Measurements from ENCODE around the gene OCIAD1. TPM values are rescaled to one million over a fixed set of nuclear protein-coding genes. Genes with fewer than 3 reads are reported as not detected.
"Not testable (repeated sequence)": the region's sequence is repeated elsewhere in the genome, so short reads cannot be mapped to it uniquely, and the experiment has no call there.

Gene OCIAD1
- total and polyA plus RNA-seq, 9 donors = 73.4 to 241 (median 112) TPM

DNA sequence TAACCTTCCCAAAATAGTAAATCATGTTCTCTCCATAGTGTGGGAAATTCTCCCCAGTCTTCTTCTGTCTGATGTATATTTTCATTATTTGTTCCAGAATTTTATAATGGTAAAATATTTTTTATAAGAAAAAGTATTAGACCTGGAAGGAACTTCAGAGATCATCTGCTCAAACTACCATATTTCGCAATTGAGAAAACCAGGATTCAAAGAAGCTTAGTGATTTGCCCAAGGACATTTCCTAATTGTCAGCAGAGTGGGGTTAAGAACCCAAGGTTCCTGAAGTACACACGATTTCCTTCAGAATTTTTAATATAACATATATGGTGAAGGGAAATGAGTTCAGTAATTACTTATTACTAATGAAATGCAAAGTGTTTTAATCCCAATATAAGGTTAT is 24.1 kb downstream of the OCIAD1 start:
- 86 to 90% (median 89%) methylated on average over 2 of the region's 2 CpGs for WGBS, 3 donors
- H3K36me3 ChIP-seq = no peaks in the 10 kb centered on the region
- H3K27me3 ChIP-seq = no peaks in the 10 kb centered on the region
- intact Hi-C loops (cut with DNase I) = no loop called here
- H3K4me1 ChIP-seq (ENCODE audit: insufficient read depth) = no peaks in the 10 kb centered on the region
- TF ChIP-seq CTCF (IDR thresholded peaks at IDR 0.05) (no peak), POLR2A (IDR thresholded peaks at IDR 0.05) (no peak), EP300 (IDR thresholded peaks at IDR 0.05) (no peak)
- H3K27ac ChIP-seq = no peak overlapping the region
- no peak for DNase-seq
- no peaks in the 10 kb centered on the region for H3K9me3 ChIP-seq
- no peak overlapping the region for H3K4me3 ChIP-seq

- intact Hi-C loops (cut with DNase I) = no loop called here
- no peak overlapping the region for H3K4me3 ChIP-seq
- 95 to 96% (median 95%) methylated on average over 7 of the region's 7 CpGs for WGBS, 3 donors
Observed at GRCh38 chr4:48858130-48858529, 27.2 kb downstream of the OCIAD1 start.

DNA sequence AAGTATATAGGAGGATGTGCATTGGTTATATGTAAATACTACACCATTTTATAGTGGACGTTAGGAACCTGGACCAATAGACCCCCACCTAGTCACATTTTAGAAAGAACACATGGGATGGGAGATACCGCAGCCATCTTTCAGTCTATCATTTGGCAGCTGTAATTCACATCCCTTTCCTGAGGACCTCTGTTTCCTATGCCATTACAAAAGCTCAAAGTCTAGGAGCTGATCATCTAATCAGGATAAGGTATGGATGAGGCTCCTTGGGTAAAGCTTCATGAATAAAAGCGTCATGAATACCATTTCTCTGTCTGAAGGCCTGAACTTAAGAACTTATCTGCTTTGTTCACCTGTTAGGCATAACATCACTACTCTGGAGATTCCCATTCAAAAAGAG is 31.1 kb downstream of the OCIAD1 start:
- intact Hi-C loops (cut with DNase I) = no loop called here
- no peak for TF ChIP-seq EP300 (IDR thresholded peaks at IDR 0.05)
- no peaks in the 10 kb centered on the region for H3K4me1 ChIP-seq (ENCODE audit: insufficient read depth)
- no peak overlapping the region for H3K27ac ChIP-seq
- 78 to 84% (median 80%) methylated on average over 3 of the region's 3 CpGs for WGBS, 3 donors
- H3K27me3 ChIP-seq = no peaks in the 10 kb centered on the region
- DNase-seq = no peak
- no peak overlapping the region for H3K4me3 ChIP-seq
- H3K36me3 ChIP-seq = no peaks in the 10 kb centered on the region
- H3K9me3 ChIP-seq = no peaks in the 10 kb centered on the region

More at GRCh38 chr4:48858130-48858529, 27.2 kb downstream of the OCIAD1 start:
- no peak for DNase-seq
- Histone ChIP-seq H3K27me3 (no peaks in the 10 kb centered on the region), H3K27ac (no peak overlapping the region), H3K36me3 (no peaks in the 10 kb centered on the region), H3K9me3 (no peaks in the 10 kb centered on the region), H3K4me1 (ENCODE audit: insufficient read depth) (no peaks in the 10 kb centered on the region)
- no peak for TF ChIP-seq EP300 (IDR thresholded peaks at IDR 0.05)

DNA sequence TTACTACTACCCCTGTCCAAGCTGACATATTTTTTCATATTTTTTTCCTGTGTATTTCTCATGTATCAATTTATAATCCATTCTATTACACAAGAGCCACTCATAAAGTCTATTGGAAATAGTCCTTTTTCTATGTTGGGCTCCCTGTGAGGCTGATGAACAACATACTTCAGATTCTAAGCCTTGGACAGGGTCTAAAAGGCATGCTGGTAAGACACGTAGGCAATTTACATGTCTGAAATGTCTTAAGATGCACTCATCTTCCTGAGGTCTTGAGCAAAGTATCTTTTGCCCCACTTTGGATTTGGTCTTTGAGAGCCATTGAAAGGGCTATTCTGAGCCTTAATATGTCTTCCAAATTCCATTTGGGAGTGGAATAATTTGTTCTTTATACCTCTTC is 31.8 kb downstream of the OCIAD1 start:
- intact Hi-C loops (cut with DNase I) = no loop called here
- Histone ChIP-seq H3K27ac (no peak overlapping the region), H3K4me3 (no peak overlapping the region), H3K4me1 (ENCODE audit: insufficient read depth) (no peaks in the 10 kb centered on the region), H3K36me3 (no peaks in the 10 kb centered on the region), H3K9me3 (no peaks in the 10 kb centered on the region), H3K27me3 (no peaks in the 10 kb centered on the region)
- TF ChIP-seq CTCF (IDR thresholded peaks at IDR 0.05) (no peak), POLR2A (IDR thresholded peaks at IDR 0.05) (no peak), EP300 (IDR thresholded peaks at IDR 0.05) (no peak)
- WGBS, 3 donors = 50 to 67% (median 57%) methylated on average over 1 of the region's 1 CpG
- no peak for DNase-seq

DNA sequence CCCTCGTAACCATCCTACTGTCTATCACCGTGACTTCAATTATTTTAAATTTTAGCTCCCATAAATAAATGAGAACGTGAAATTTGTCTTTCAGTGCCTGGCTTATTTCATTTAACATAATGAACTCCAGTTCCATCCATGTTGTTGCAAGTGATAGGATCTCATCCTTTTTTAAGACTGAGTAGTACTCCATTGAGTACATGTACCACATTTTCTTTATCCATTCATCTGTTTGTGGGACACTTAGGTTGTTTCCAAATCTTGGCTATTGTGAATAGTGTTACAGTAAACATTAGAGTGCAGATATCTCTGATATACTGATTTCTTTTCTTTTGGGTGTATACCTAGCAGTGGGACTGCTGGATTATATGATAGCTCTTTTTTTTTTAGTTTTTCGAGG is 32.8 kb downstream of the OCIAD1 start:
- intact Hi-C loops (cut with DNase I) = no loop called here
- Histone ChIP-seq H3K4me1 (ENCODE audit: insufficient read depth) (no peaks in the 10 kb centered on the region), H3K36me3 (no peaks in the 10 kb centered on the region), H3K27ac (no peak overlapping the region), H3K9me3 (no peaks in the 10 kb centered on the region), H3K27me3 (no peaks in the 10 kb centered on the region), H3K4me3 (no peak overlapping the region)
- TF ChIP-seq EP300 (IDR thresholded peaks at IDR 0.05) (no peak), CTCF (IDR thresholded peaks at IDR 0.05) (no peak), POLR2A (IDR thresholded peaks at IDR 0.05) (no peak)
- 88 to 92% (median 91%) methylated on average over 4 of the region's 4 CpGs for WGBS, 3 donors
- no peak for DNase-seq

GRCh38 chr4:48864696-48865095 is 33.8 kb downstream of the OCIAD1 start:
- H3K9me3 ChIP-seq; H3K27me3 ChIP-seq; H3K27ac ChIP-seq; H3K4me1 ChIP-seq (ENCODE audit: insufficient read depth); H3K36me3 ChIP-seq; H3K4me3 ChIP-seq; intact Hi-C loops (cut with DNase I); DNase-seq: not testable (repeated sequence)
- 96% methylated on average over 4 of the region's 4 CpGs for WGBS, 3 donors
